Prostate gland (tissue), 2 donors: Measurements from ENCODE around the gene NPC1L1. TPM values are rescaled to one million over a fixed set of nuclear protein-coding genes. Genes with fewer than 3 reads are reported as not detected.
A peak's percentile ranks its signal among the peaks of the same experiment; 100 is the strongest.

Experiments used
- DNase-seq: peaks from one replicate; pipeline ENCODE4 v3.0.0-alpha.2; 2019; ENCODE audit warnings: low spot score
- H3K27ac ChIP-seq, 2 donors: fragments of 200-600 bp; sonication (generic); 2 replicates each; pipeline ENCODE4 v1.5.1; 2017 to 2019
- H3K27me3 ChIP-seq: fragments of 200-600 bp; sonication (generic); replicated peaks from 2 replicates; pipeline ENCODE4 v1.5.1; 2019; ENCODE audit not compliant: insufficient read depth
- H3K36me3 ChIP-seq, 2 donors: fragments of 200-600 bp; sonication (generic); 1 replicate in 1 of 2; 2 replicates in 1 of 2; pipeline versions ENCODE4 v1.5.1 to v1.8.1; 2017 to 2019
- H3K4me1 ChIP-seq: fragments of 200-600 bp; sonication (generic); replicated peaks from 2 replicates; pipeline ENCODE4 v1.5.1; 2019
- H3K4me3 ChIP-seq, 2 donors: fragments of 200-600 bp; sonication (generic); 2 replicates each; pipeline ENCODE4 v1.5.1; 2017 to 2019
- H3K9me3 ChIP-seq: fragments of 200-600 bp; sonication (generic); 2 replicates; pipeline ENCODE4 v1.5.1; 2017
- CTCF ChIP-seq, 4 experiments: fragments of 200-600 bp in 2 of 4; fragments of 450-650 bp in 2 of 4; sonication (generic) in 2 of 4; IDR thresholded peaks; 1 replicate in 3 of 4; 2 replicates in 1 of 4; pipeline ENCODE4 v1.5.1; 2016 to 2019; ENCODE audit warnings: antibody characterized with exemption in 4 of 4, mild to moderate bottlenecking in 2 of 4, moderate library complexity in 2 of 4
- POLR2A ChIP-seq: fragments of 450-650 bp; IDR thresholded peaks from one replicate; pipeline ENCODE4 v1.6.1; 2016; ENCODE audit warnings: antibody characterized with exemption, mild to moderate bottlenecking
- POLR2AphosphoS5 ChIP-seq: sonication (generic); formaldehyde crosslinking; IDR thresholded peaks from one replicate; pipeline ENCODE4 v1.6.1; 2017; ENCODE audit warnings: antibody characterized with exemption
- WGBS: methylation state at CpG from one replicate; pipeline ENCODE4 v1.1.5; 2018; 5-methylcytosine and 5-hydroxymethylcytosine counted together
- intact Hi-C: fragments of 100-400 bp; cut with DNase I; formaldehyde crosslinking; loops from one replicate; pipeline ENCODE4 v1.14.2; 2022
- total RNA-seq, 2 donors: library from RNA; depleted of rRNA; stranded (reverse); fragments of >200 nt; gene quantifications; one replicate each; pipeline ENCODE4 v1.1.0, GENCODE V29; 2016

Gene NPC1L1
- total RNA-seq, 2 donors from 2014 or later: 0.11 to 0.23 TPM

- under 1% methylated on average over 66 of the region's 71 CpGs for WGBS
- intact Hi-C loops: loop anchor here (2.0 to 10.0 kb wide), 3 partner anchors 25 to 533 kb away; partner anchors contain the start of genes H2AZ2, OGDH and TBRG4
- H3K4me1 ChIP-seq: peaks cover 4% of the 10 kb centered on the region
- H3K27ac ChIP-seq: peak within 1 kb of the TSS; percentile 92 to 95
- H3K4me3 ChIP-seq: peak within 1 kb of the TSS; percentile 73 to 77
- peak; percentile 82 for TF ChIP-seq POLR2A
- TF ChIP-seq POLR2AphosphoS5: peak; percentile 98
- peak in 2 of 4 experiments; percentile 21 to 29 for TF ChIP-seq CTCF (IDR thresholded peaks at IDR 0.05)
- H3K27me3 ChIP-seq: no peaks in the 10 kb centered on the region
- DNase-seq: peak; percentile 100
- no peaks in the 10 kb centered on the region for H3K9me3 ChIP-seq
- H3K36me3 ChIP-seq: peaks cover 0 to 3% of the 10 kb centered on the region in 2 donors
Measured at GRCh38 chr7:44581879-44582603, 40.9 kb upstream of the NPC1L1 start, which contains the start of gene TMED4. Gene TMED4 (minus strand): TSS chr7:44582231. CDS start chr7:44582206, 25 bp downstream.

GRCh38 chr7:44580945-44581878 is 40.1 kb upstream of the NPC1L1 start:
- intact Hi-C loops: loop anchor here (5.0 to 10.0 kb wide), 2 partner anchors 266 to 534 kb away; partner anchors contain the start of genes H2AZ2 and TBRG4

GRCh38 chr7:44576228-44576627 is 35.1 kb upstream of the NPC1L1 start:
- H3K4me3 ChIP-seq: no peak overlapping the region
- no peaks in the 10 kb centered on the region for H3K27me3 ChIP-seq
- peaks cover 4% of the 10 kb centered on the region for H3K4me1 ChIP-seq
- intact Hi-C loops: no loop called here
- H3K27ac ChIP-seq: no peak overlapping the region
- no peaks in the 10 kb centered on the region for H3K9me3 ChIP-seq
- H3K36me3 ChIP-seq: peaks cover 3 to 14% of the 10 kb centered on the region in 2 donors
- 73% methylated on average over 2 of the region's 2 CpGs for whole genome bisulfite sequencing
- no peak for DNase-seq
- TF ChIP-seq POLR2A (no peak), POLR2AphosphoS5 (no peak), CTCF (IDR thresholded peaks at IDR 0.05) (no peak)

More at GRCh38 chr7:44580945-44581878, 40.1 kb upstream of the NPC1L1 start:
- peaks cover 4% of the 10 kb centered on the region for H3K4me1 ChIP-seq
- H3K4me3 ChIP-seq: peak overlapping the region; percentile 73 to 77
- H3K27ac ChIP-seq: peak overlapping the region; percentile 92 to 95
- TF ChIP-seq POLR2A (no peak), POLR2AphosphoS5 (no peak)
- no peak for DNase-seq
- H3K9me3 ChIP-seq: no peaks in the 10 kb centered on the region
- 12% methylated on average over 23 of the region's 30 CpGs for WGBS
- H3K27me3 ChIP-seq: no peaks in the 10 kb centered on the region
- peaks cover 0 to 3% of the 10 kb centered on the region in 2 donors for H3K36me3 ChIP-seq

GRCh38 chr7:44575054-44575453 is 33.9 kb upstream of the NPC1L1 start:
- no peak for DNase-seq
- Histone ChIP-seq H3K36me3 (peaks cover 6 to 26% of the 10 kb centered on the region in 2 donors), H3K27ac (no peak overlapping the region), H3K9me3 (no peaks in the 10 kb centered on the region), H3K4me3 (no peak overlapping the region), H3K27me3 (no peaks in the 10 kb centered on the region), H3K4me1 (no peaks in the 10 kb centered on the region)
- TF ChIP-seq CTCF (IDR thresholded peaks at IDR 0.05): no peak
- TF ChIP-seq POLR2AphosphoS5: no peak
- no peak for TF ChIP-seq POLR2A
- intact Hi-C loops: no loop called here

- H3K4me3 ChIP-seq: peak overlapping the region; percentile 69 to 78
- no peak for DNase-seq
- H3K4me1 ChIP-seq: no peaks in the 10 kb centered on the region
- 29% methylated on average over 18 of the region's 18 CpGs for WGBS
- H3K27ac ChIP-seq: peak overlapping the region; percentile 84 to 86
- H3K36me3 ChIP-seq: peaks cover 11 to 33% of the 10 kb centered on the region in 2 donors
- TF ChIP-seq CTCF (IDR thresholded peaks at IDR 0.05) (no peak), POLR2AphosphoS5 (no peak)
- H3K9me3 ChIP-seq: no peaks in the 10 kb centered on the region
- intact Hi-C loops: no loop called here
- no peaks in the 10 kb centered on the region for H3K27me3 ChIP-seq
Measured at GRCh38 chr7:44574287-44574872, 33.2 kb upstream of the NPC1L1 start.
